Brain pericyte (primary cell): Measurements from ENCODE around the gene FGA.
A peak's percentile ranks its signal among the peaks of the same experiment; 100 is the strongest.

Experiments
- DNase-seq: peaks from one replicate; pipeline ENCODE4 v3.0.0-alpha.2; 2012; ENCODE audit warnings: low read depth, low spot score

The FGA gene

DNA sequence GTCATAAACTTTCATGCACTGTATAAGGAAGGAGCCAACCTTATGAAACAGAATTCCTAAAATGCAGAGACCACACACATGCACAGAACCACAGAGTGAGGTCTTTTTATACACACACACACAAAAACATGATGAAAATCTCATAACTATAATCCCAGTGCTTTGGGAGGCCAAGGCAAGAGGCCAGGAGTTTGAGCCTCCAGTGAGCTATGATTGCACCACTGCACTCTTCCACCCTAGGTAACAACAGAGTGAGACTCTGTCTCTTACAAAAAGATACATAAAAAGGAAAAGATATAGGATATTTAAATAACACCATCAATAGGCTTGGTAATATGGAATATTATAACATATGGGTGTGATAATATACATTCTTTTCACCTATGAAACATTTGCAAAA is 10.6 kb downstream of the FGA start:
- DNase-seq = no peak

- no peak for DNase-seq
Observed at GRCh38 chr4:154578919-154579318, 11.6 kb downstream of the FGA start.

DNA sequence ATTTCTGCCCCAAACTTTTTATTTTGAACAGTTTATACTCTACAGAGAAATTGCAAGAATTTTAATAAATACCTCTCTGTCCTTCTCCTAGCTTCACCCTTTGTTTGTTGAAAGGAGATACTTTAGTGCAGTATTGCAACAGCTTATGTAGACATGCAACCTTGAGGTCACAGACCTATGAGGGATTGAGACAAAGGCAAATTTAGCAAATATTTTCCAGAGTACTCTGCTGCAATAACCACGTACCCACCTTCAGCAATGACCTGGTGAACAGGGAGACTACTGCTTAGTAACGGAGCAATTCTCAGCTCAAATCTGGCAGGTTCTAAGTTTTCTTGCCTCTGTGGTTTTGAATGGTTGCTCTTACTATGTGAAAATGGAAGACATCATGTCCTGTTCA is 13.2 kb downstream of the FGA start:
- no peak for DNase-seq

GRCh38 chr4:154574311-154574710 is 16.2 kb downstream of the FGA start:
- no peak for DNase-seq

GRCh38 chr4:154573190-154573870 is 17.2 kb downstream of the FGA start:
- no peak for DNase-seq

DNA sequence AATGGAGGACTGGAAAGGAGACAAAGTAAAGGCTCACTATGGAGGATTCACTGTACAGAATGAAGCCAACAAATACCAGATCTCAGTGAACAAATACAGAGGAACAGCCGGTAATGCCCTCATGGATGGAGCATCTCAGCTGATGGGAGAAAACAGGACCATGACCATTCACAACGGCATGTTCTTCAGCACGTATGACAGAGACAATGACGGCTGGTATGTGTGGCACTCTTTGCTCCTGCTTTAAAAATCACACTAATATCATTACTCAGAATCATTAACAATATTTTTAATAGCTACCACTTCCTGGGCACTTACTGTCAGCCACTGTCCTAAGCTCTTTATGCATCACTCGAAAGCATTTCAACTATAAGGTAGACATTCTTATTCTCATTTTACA is 21.0 kb downstream of the FGA start:
- no peak for DNase-seq

DNA sequence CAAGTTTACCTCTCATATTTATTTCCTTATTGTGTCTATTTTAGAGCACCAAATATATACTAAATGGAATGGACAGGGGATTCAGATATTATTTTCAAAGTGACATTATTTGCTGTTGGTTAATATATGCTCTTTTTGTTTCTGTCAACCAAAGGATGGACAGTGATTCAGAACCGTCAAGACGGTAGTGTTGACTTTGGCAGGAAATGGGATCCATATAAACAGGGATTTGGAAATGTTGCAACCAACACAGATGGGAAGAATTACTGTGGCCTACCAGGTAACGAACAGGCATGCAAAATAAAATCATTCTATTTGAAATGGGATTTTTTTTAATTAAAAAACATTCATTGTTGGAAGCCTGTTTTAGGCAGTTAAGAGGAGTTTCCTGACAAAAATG is 21.5 kb downstream of the FGA start:
- no peak for DNase-seq

GRCh38 chr4:154566639-154567204 is 23.8 kb downstream of the FGA start:
- DNase-seq = no peak

- no peak for DNase-seq
Observed at GRCh38 chr4:154565704-154566103, 24.8 kb downstream of the FGA start.

- DNase-seq = no peak
Observed at GRCh38 chr4:154564311-154564710, 26.2 kb downstream of the FGA start.

GRCh38 chr4:154562697-154563254 is 27.8 kb downstream of the FGA start, which contains the start of gene FGB:
Gene FGB (plus strand): TSS chr4:154563011. CDS start chr4:154563019, 8 bp downstream.
- DNase-seq = no peak

GRCh38 chr4:154560824-154561231 is 29.7 kb downstream of the FGA start:
- no peak for DNase-seq

DNA sequence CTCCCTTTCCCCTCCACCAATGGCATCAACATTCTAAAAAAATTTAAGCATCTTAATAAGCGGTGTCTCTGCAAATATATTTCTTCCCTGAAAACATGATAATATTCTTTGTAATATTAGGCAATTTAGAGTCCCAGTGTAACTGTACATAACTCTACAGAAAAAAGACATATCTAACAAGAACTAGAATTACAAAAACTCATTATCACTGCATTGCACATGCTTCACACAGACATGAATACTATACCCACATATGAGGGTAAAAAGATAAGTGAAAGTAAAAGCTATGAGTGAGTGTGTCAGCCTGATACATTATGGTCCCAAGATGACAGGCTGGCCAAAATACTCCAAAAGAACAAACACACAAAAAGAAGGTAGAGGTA is 30.1 kb downstream of the FGA start:
- no peak for DNase-seq

- peak; percentile 11 for DNase-seq
Observed at GRCh38 chr4:154559494-154560418, 30.8 kb downstream of the FGA start.

DNA sequence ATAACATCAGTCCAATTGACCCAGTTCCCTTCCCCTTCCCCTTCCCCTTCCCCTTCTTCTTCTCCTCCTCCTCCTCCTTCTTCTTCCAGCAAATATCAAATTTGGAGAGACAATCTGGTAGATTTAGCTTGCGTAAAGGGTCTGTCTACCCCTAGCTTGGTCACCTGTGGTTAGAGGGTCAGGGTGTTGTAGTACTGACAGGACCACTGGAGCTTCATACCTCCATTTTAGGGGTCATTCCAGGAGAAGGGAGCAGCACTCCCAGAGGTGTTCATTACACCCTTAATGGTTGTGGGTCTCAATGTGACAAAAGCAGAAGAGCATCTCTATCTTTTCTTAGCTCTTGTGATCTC is 31.4 kb downstream of the FGA start:
- no peak for DNase-seq

DNA sequence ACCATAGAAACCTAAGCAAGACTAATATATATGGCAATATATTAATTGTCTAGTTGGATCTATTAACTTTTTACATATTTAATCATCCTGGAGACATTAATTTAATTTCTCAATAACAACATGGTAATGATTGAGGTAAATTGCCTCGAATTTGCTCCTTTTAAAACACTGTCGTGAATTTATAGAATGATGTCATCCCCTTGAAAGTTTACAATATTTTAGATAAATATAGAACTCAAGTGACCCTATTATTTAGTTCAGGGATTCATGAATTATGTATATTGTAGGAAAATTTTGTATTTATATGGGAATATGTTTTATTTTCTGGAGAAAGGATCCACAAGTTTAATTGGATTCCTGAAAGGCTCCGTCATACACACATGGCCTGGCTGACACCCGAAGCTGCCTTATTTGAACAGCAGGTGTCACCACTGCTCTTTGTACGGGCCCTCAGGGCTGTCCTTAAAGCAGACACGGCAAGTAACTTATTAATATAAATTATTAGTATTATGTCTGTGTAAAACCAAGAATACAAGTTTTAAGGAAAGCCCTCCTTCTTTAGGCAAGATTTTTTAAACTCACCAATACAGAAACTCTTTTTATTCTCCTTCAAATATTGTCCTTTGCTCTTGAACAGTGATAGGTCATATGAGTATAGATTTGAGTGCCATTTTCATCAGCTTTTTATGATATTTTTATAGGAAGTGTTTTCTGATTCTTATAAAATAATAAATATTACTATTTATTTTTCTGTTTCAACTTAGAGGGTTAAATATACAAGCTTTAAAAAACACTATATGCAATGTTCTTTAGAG is 38.5 kb downstream of the FGA start:
- DNase-seq = peak; percentile 21

- DNase-seq = peak; percentile 86
Observed at GRCh38 chr4:154549894-154550790, 40.4 kb downstream of the FGA start, which contains the start of gene PLRG1. Gene PLRG1 (minus strand): TSS chr4:154550400. CDS start chr4:154550308, 92 bp downstream.

DNA sequence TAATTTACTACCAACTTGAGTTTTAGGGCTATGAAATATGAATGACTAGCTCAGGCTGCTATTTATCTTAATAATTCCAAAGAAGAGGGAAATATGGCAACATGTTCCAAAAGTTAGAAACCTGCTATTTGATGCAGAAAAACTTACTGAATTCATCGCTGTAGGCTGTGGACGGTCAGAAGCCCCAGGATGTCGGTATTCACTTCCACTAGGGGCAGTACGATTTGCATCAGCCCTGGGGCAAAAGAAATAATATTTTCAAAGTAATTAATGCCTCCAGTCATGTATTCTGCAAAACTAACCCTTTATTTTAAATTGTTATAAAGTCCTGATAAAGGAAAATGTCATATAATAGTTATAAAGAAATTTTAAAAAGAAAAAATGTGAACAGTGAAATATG is 44.9 kb downstream of the FGA start:
- DNase-seq = no peak

DNA sequence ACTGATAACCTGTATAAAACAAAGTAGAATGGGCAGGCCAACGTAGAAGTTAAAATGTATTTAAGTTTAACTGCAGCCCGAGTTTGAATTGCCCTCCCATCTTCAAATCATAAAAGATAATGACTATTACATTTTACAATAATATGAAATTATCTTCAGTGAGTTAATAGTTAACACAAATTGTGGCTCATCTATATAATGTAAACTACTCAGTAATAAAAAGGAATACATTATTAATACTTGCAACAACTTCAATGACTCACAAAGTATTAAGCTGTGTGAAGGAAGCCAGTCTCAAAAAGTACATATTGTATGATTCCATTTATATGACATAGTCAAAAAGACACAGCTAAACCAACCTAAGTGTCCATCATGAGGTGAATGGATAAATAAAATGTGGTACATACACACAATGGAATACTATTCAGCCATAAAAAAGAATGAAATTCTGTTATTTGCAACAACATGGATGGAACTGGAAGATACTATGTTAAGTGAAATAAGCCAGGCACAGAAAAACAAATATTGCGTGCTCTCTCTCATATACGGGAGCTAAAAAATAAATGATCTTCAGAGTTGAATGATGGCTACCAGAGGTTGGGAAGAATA is 48.2 kb downstream of the FGA start:
- no peak for DNase-seq
